T-helper 2 cell treated with Interferon-gamma antibody and Interleukin-4, amounts not matched to agents 5 μg/mL and 100 μg/mL, for 36 hours (primary cell): ENCODE results near the gene HYAL4.
"Not testable (repeated sequence)": the region's sequence is repeated elsewhere in the genome, so short reads cannot be mapped to it uniquely, and the experiment has no call there.

Source experiments
- DNase-seq: peaks from one replicate; pipeline ENCODE4 v3.0.0; 2021; ENCODE audit warnings: low spot score
- H3K27ac Mint-ChIP-seq: one replicate; pipeline ENCODE4 v1.8.0; 2021; ENCODE audit warnings: mild to moderate bottlenecking, mixed read lengths
- H3K27me3 Mint-ChIP-seq: one replicate; pipeline ENCODE4 v1.8.0; 2021; ENCODE audit warnings: low read depth, mixed read lengths
- H3K36me3 Mint-ChIP-seq: one replicate; pipeline ENCODE4 v1.8.0; 2021; ENCODE audit warnings: low read depth, mixed read lengths
- H3K4me1 Mint-ChIP-seq: one replicate; pipeline ENCODE4 v1.8.0; 2021; ENCODE audit warnings: low read depth, mixed read lengths
- H3K4me3 Mint-ChIP-seq: one replicate; pipeline ENCODE4 v1.8.0; 2022; ENCODE audit warnings: mild to moderate bottlenecking, moderate library complexity, mixed read lengths
- H3K9me3 Mint-ChIP-seq: one replicate; pipeline ENCODE4 v1.8.0; 2021; ENCODE audit warnings: mixed read lengths

HYAL4 gene

GRCh38 chr7:123863461-123863860 lies 18.5 kb downstream of the HYAL4 start:
- H3K27me3 Mint-ChIP-seq = peaks cover 3% of the 10 kb centered on the region
- no peak overlapping the region for H3K4me3 Mint-ChIP-seq
- no peaks in the 10 kb centered on the region for H3K9me3 Mint-ChIP-seq
- H3K27ac Mint-ChIP-seq = no peak overlapping the region
- no peak for DNase-seq
- no peaks in the 10 kb centered on the region for H3K36me3 Mint-ChIP-seq
- no peaks in the 10 kb centered on the region for H3K4me1 Mint-ChIP-seq

- DNase-seq = no peak
- Mint-ChIP-seq H3K4me1 (no peaks in the 10 kb centered on the region), H3K9me3 (no peaks in the 10 kb centered on the region), H3K36me3 (no peaks in the 10 kb centered on the region), H3K27ac (no peak overlapping the region), H3K4me3 (no peak overlapping the region), H3K27me3 (peaks cover 3% of the 10 kb centered on the region)
These were observed 19.0 kb downstream of the HYAL4 start for GRCh38 chr7:123864012-123864411.

- no peak overlapping the region for H3K4me3 Mint-ChIP-seq
- H3K27ac Mint-ChIP-seq = no peak overlapping the region
- H3K36me3 Mint-ChIP-seq = no peaks in the 10 kb centered on the region
- no peak for DNase-seq
- H3K9me3 Mint-ChIP-seq = no peaks in the 10 kb centered on the region
- no peaks in the 10 kb centered on the region for H3K4me1 Mint-ChIP-seq
- H3K27me3 Mint-ChIP-seq = peaks cover 3% of the 10 kb centered on the region
These were observed 19.5 kb downstream of the HYAL4 start for GRCh38 chr7:123864436-123864835.

- peaks cover 3% of the 10 kb centered on the region for H3K27me3 Mint-ChIP-seq
- H3K4me1 Mint-ChIP-seq = no peaks in the 10 kb centered on the region
- no peak overlapping the region for H3K27ac Mint-ChIP-seq
- DNase-seq = no peak
- no peaks in the 10 kb centered on the region for H3K9me3 Mint-ChIP-seq
- H3K4me3 Mint-ChIP-seq = no peak overlapping the region
- no peaks in the 10 kb centered on the region for H3K36me3 Mint-ChIP-seq
These were observed 20.0 kb downstream of the HYAL4 start for GRCh38 chr7:123864966-123865365.

GRCh38 chr7:123865517-123866117 lies 20.6 kb downstream of the HYAL4 start:
- Mint-ChIP-seq H3K9me3 (no peaks in the 10 kb centered on the region), H3K4me1 (no peaks in the 10 kb centered on the region), H3K27me3 (peaks cover 3% of the 10 kb centered on the region), H3K4me3 (no peak overlapping the region), H3K36me3 (no peaks in the 10 kb centered on the region), H3K27ac (no peak overlapping the region)
- DNase-seq = peak; percentile 19

- Mint-ChIP-seq H3K4me1 (no peaks in the 10 kb centered on the region), H3K27me3 (peaks cover 3% of the 10 kb centered on the region), H3K27ac (no peak overlapping the region), H3K9me3 (no peaks in the 10 kb centered on the region), H3K36me3 (no peaks in the 10 kb centered on the region), H3K4me3 (no peak overlapping the region)
- DNase-seq = no peak
These were observed 22.3 kb downstream of the HYAL4 start for GRCh38 chr7:123867225-123867624.

- Mint-ChIP-seq H3K27me3 (peaks cover 4% of the 10 kb centered on the region), H3K36me3 (no peaks in the 10 kb centered on the region), H3K4me3 (no peak overlapping the region), H3K4me1 (no peaks in the 10 kb centered on the region), H3K27ac (no peak overlapping the region), H3K9me3 (no peaks in the 10 kb centered on the region)
- DNase-seq = no peak
These were observed 27.3 kb downstream of the HYAL4 start for GRCh38 chr7:123871998-123872867.

GRCh38 chr7:123872908-123873307 lies 27.9 kb downstream of the HYAL4 start:
- no peaks in the 10 kb centered on the region for H3K9me3 Mint-ChIP-seq
- H3K27me3 Mint-ChIP-seq = peaks cover 4% of the 10 kb centered on the region
- no peaks in the 10 kb centered on the region for H3K4me1 Mint-ChIP-seq
- DNase-seq = no peak
- no peaks in the 10 kb centered on the region for H3K36me3 Mint-ChIP-seq
- H3K4me3 Mint-ChIP-seq = no peak overlapping the region
- no peak overlapping the region for H3K27ac Mint-ChIP-seq

GRCh38 chr7:123876557-123877256 lies 31.7 kb downstream of the HYAL4 start:
- no peak for DNase-seq
- no peaks in the 10 kb centered on the region for H3K4me1 Mint-ChIP-seq
- peaks cover 6% of the 10 kb centered on the region for H3K27me3 Mint-ChIP-seq
- no peaks in the 10 kb centered on the region for H3K9me3 Mint-ChIP-seq
- H3K27ac Mint-ChIP-seq = no peak overlapping the region
- H3K4me3 Mint-ChIP-seq = no peak overlapping the region
- no peaks in the 10 kb centered on the region for H3K36me3 Mint-ChIP-seq

- Mint-ChIP-seq H3K4me1 (no peaks in the 10 kb centered on the region), H3K4me3 (no peak overlapping the region), H3K9me3 (no peaks in the 10 kb centered on the region), H3K27ac (no peak overlapping the region), H3K36me3 (no peaks in the 10 kb centered on the region), H3K27me3 (peaks cover 2% of the 10 kb centered on the region)
- DNase-seq = no peak
These were observed 34.7 kb downstream of the HYAL4 start for GRCh38 chr7:123879628-123880027.

GRCh38 chr7:123881300-123881699 lies 36.3 kb downstream of the HYAL4 start:
- DNase-seq = no peak
- peaks cover 3% of the 10 kb centered on the region for H3K27me3 Mint-ChIP-seq
- no peaks in the 10 kb centered on the region for H3K9me3 Mint-ChIP-seq
- no peak overlapping the region for H3K27ac Mint-ChIP-seq
- no peaks in the 10 kb centered on the region for H3K4me1 Mint-ChIP-seq
- no peak overlapping the region for H3K4me3 Mint-ChIP-seq
- H3K36me3 Mint-ChIP-seq = no peaks in the 10 kb centered on the region

- Mint-ChIP-seq H3K27ac (no peak overlapping the region), H3K27me3 (peaks cover 6% of the 10 kb centered on the region), H3K4me1 (no peaks in the 10 kb centered on the region), H3K4me3 (no peak overlapping the region), H3K36me3 (no peaks in the 10 kb centered on the region), H3K9me3 (no peaks in the 10 kb centered on the region)
- DNase-seq = no peak
These were observed 38.2 kb downstream of the HYAL4 start for GRCh38 chr7:123883154-123883553.

- Mint-ChIP-seq H3K9me3 (no peaks in the 10 kb centered on the region), H3K27me3 (peaks cover 4% of the 10 kb centered on the region), H3K4me3 (no peak overlapping the region), H3K36me3 (no peaks in the 10 kb centered on the region), H3K4me1 (no peaks in the 10 kb centered on the region), H3K27ac (no peak overlapping the region)
- DNase-seq = no peak
These were observed 43.2 kb downstream of the HYAL4 start for GRCh38 chr7:123888192-123888591.

- not testable (repeated sequence) for DNase-seq, H3K36me3 Mint-ChIP-seq, H3K27me3 Mint-ChIP-seq, H3K4me3 Mint-ChIP-seq, H3K27ac Mint-ChIP-seq, H3K9me3 Mint-ChIP-seq, H3K4me1 Mint-ChIP-seq
These were observed 49.8 kb downstream of the HYAL4 start for GRCh38 chr7:123894753-123895152.
